GM13977 (cell line): ENCODE measurements around the gene KRTAP5-4.
"Not testable (repeated sequence)": the region's sequence is repeated elsewhere in the genome, so short reads cannot be mapped to it uniquely, and the experiment has no call there.

ENCODE experiments used
- DNase-seq: peaks from one replicate; pipeline ENCODE4 v3.0.0; 2012; ENCODE audit warnings: low spot score
- CTCF ChIP-seq: IDR thresholded peaks from 2 replicates; pipeline ENCODE4 v1.5.1; 2012; ENCODE audit warnings: mild to moderate bottlenecking, control low read depth; ENCODE audit not compliant: insufficient read depth; ENCODE audit errors: extremely low read depth, missing control alignments
- in situ Hi-C: fragments of 300-500 bp; cut with MboI; formaldehyde crosslinking; loops from one replicate; pipeline ENCODE4 v1.12.0; 2022; ENCODE audit warnings: low sequenced_read_pairs, low pct_unique_long_range_greater_than_20kb, mixed read lengths, inconsistent platforms; ENCODE audit not compliant: unreplicated experiment

Gene KRTAP5-4

GRCh38 chr11:1647901-1648652, 26.1 kb upstream of the KRTAP5-4 start:
- TF ChIP-seq CTCF: no peak
- no peak for DNase-seq
- in situ Hi-C loops: no loop called here

GRCh38 chr11:1646540-1646939, 24.6 kb upstream of the KRTAP5-4 start:
- DNase-seq, in situ Hi-C loops: not testable (repeated sequence)

GRCh38 chr11:1645357-1645821, 23.5 kb upstream of the KRTAP5-4 start:
- no peak for DNase-seq
- in situ Hi-C loops: no loop called here
- TF ChIP-seq CTCF: no peak

GRCh38 chr11:1644601-1645356, 22.8 kb upstream of the KRTAP5-4 start:
- TF ChIP-seq CTCF: no peak
- in situ Hi-C loops: no loop called here
- no peak for DNase-seq

GRCh38 chr11:1643146-1643690, 21.3 kb upstream of the KRTAP5-4 start:
- in situ Hi-C loops: no loop called here

GRCh38 chr11:1642288-1643145, 20.6 kb upstream of the KRTAP5-4 start:
- DNase-seq: no peak
- in situ Hi-C loops: no loop called here
- no peak for TF ChIP-seq CTCF

More at GRCh38 chr11:1643146-1643690, 21.3 kb upstream of the KRTAP5-4 start:
- no peak for DNase-seq
- no peak for TF ChIP-seq CTCF
